MM.1S (cell line): ENCODE measurements around the gene TRAM2.

Experiments used
- CTCF ChIP-seq: fragments of 300-600 bp; sonication (generic); IDR thresholded peaks from 2 replicates; pipeline ENCODE4 v1.5.1; 2016; ENCODE audit warnings: antibody characterized with exemption, low read length, mixed read lengths
- EZH2phosphoT487 ChIP-seq: fragments of 300-600 bp; sonication (generic); IDR thresholded peaks from 2 replicates; pipeline ENCODE4 v1.6.1; 2018; ENCODE audit warnings: antibody characterized with exemption, low read length

GRCh38 chr6:52566201-52566600 lies 10.7 kb downstream of the TRAM2 start:
- no peak for TF ChIP-seq CTCF
- TF ChIP-seq EZH2phosphoT487, result no peak
